GM15510 (cell line): ENCODE results near the gene MFAP3.

ENCODE experiments used
- POLR2A ChIP-seq: IDR thresholded peaks from 3 replicates; pipeline ENCODE4 v1.6.1; 2011; ENCODE audit warnings: borderline replicate concordance; ENCODE audit not compliant: insufficient read length; ENCODE audit errors: extremely low read depth

MFAP3 gene

DNA sequence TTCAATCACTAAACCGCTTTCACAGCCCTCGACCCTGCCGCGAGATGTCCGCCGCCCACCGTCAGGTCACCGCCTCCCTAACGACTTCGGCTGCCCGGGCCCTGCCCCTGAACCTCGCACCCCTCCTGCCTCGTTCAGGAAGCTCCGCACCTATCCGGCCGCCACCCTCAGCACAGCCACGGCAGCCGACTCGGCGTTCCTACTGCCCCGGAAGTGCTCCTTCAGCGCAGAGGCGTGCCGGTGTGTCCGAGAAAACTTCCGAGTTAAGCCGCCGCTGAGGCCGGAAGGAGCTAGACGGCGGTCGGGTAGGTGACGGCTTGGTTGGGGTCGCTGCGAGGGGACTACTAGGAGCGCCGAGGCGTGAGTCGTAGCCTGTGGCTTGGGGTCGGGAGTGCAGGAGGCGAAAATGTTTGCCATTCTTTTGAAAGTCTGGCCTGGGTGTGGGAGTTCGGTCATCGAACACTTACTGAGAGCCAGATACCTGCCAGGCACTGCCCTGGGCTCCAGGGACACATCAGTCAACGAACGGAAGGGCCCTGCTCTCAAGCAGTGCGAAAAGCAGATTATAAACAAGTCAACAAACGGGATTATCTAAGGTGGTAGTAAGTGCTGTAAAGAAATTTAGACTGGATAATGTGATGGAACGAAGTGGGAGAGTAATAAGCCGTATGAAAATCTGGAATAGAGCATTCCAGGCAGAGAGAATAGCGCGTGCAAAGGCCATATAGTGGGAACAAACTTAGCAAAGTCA lies at the start of gene MFAP3, which contains the start of gene FAM114A2:
Gene MFAP3, plus strand, starts transcription at position 261 of the 751 bp plus-strand sequence. CDS start 10,756 bp downstream, outside the sequence.
Gene FAM114A2, minus strand, starts transcription at position 204 of the 751 bp plus-strand sequence. CDS start 3,957 bp downstream, outside the sequence.
- peak; percentile 97 for TF ChIP-seq POLR2A

DNA sequence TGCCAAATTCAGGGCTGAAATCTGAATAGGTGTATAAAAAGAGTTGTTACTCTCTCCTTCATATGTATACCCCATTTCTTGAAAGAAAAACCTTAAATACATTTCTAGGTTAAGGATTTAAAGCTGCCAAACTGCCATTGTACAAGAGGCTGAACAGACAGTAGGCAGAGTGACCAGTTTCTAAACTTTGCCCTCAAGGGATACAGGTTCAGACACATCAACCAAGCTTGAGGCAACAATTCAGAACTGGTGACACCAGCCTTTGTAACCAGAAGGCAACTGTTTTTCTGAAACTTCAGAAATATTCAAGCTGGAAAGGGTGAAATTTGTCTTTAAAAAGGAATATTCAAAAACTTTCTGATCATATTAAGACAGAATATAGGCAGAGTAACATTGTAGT lies 47.6 kb upstream of the MFAP3 start:
- TF ChIP-seq POLR2A = no peak

DNA sequence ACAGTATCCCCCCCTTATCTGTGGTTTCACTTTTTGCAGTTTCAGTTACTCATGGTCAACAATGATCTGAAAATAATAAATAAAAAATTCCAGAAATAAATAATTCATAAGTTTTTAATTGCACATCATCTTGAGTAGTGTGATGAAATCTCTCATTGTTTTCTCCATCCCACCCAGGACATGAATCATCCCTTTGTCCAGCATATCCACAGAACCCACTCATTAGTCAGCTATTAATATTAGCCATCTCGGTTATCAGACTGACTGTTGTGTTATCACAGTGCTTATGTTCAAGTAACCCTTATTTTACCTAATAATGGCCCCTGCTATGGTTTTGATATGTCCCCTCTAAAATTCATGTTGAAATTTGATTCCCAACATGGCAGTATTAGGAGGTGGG lies 40.8 kb upstream of the MFAP3 start:
- TF ChIP-seq POLR2A = no peak

DNA sequence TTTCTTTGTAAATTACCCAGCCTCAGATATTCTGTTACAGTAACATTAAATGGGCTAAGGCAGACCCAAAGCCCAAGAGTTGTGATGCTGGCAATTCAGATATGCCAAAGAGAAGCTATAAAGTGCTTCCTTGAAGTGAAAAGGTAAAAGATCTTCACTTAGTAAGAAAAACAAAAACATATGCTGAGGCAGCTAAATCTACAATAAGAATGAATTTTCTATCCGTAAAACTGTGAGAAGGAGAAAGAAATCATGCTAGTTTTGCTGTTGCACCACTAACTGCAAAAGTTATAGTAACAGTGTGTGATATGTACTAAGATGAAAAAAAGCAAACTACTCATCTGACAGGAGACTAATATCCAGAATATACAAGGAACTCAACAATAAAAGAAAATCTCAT lies 40.0 kb upstream of the MFAP3 start:
- no peak for TF ChIP-seq POLR2A

DNA sequence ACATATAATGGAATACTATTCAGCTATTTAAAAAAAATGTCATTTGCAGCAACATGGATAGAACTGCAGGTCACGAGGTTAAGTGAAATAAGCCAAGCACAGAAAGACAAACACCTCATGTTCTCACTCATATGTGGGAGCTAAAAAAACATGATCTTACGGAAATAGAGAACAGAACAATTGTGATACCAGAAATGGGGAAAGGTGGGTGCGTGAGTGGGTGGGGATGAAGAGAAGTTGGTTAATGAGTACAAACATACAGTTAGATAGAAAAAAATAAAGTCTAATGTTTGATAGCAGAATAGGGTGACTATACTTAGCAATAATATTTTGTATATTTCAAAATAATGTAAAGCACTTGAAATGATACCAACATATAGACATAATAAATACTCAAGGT lies 38.8 kb upstream of the MFAP3 start:
- TF ChIP-seq POLR2A = no peak

DNA sequence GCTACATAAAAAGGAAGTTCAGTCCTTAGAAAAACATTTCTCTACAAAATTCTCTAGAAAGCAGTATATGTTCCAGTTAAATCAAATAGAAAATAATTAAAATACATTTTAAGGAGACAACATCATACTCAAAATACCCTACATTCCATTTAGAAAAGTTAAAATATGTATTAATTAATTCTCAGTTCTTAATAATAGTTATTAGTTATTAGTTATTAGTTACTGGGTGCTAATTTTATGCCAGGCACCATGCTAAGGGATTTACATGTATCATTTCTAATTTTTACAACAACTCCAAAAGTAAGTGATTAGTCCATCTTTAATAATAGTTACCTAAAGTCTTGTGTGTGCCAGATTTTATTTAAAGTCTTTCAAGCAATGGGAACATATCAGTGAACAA lies 38.1 kb upstream of the MFAP3 start:
- TF ChIP-seq POLR2A = no peak

DNA sequence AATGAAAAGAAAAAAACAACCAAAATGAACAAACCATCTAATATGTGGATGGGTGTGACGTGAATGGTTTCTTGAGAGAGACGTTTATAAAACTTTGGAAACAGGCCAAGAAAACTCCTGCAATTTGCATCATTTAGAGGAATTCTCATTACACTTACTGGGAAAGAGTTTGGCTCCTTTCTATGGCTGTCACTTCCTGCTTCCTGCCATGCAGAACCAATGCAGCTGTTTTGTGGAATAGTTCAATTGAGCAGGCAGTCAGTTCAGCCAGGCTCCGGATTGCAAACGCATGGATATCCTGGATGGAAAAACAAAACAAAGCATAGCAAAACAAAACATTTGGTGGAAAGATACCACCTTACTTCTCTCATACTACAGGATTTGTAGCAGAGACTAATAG lies 36.7 kb upstream of the MFAP3 start:
- TF ChIP-seq POLR2A = no peak

DNA sequence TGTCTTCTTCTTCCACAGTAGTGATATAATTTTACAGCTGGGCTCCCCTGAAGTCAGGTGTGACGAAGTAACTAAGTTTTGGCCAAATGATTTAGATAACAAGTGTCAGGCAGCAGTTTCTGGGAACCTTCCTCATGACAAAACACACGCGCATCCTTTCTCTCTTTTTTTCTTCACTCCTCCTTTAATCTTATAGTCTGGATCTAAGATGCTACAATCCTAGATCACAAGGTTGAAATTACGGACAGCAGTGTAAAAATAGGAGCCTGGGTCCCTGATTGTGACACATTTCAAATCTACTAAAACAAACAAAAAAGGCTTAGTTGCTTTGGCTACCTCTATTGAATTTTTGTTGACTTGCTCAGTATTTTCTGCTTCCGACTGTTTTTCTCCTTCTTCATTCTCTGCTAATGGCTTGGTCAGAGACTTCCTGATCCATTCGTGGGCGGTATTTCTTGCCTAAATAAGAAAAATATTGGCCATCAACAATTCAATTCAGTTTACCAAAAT lies 36.2 kb upstream of the MFAP3 start:
- no peak for TF ChIP-seq POLR2A

DNA sequence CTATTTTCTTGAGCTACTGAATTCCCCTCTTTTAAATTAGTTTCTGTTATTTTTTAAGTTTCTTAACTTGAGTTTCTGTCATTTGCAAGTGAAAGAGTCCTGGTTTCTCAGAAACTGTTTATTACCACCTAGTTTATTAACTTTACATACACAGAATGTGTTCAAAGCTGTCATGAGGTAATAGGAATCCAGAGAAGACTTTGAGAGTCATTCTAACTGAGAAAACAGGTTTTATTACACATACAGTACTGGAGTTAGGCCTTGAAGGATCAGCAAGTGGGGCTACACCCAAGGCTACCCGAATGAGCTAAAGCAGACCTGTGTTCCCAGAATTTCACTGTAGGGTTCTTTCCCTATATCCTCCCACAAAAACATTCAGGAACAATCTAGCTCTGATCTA lies 33.1 kb upstream of the MFAP3 start:
- TF ChIP-seq POLR2A = no peak

DNA sequence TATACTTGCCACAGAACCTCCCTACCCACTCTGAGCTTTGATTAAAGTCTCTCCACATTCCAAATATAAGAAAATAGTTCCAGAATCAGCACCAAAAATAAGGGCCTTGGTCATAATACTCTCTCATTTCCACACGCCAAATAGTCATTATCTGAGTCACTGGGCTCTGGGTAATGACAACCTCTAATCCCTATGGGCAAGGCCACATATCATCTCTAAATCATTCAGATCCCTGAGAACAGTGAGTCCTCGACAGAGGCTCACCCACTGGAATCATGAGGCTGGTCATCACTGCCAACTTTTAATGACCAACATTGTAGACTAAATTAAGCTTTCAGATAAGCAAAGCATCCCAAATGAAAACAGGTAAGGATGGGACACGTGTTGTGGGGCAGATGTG lies 28.1 kb upstream of the MFAP3 start:
- TF ChIP-seq POLR2A = no peak

DNA sequence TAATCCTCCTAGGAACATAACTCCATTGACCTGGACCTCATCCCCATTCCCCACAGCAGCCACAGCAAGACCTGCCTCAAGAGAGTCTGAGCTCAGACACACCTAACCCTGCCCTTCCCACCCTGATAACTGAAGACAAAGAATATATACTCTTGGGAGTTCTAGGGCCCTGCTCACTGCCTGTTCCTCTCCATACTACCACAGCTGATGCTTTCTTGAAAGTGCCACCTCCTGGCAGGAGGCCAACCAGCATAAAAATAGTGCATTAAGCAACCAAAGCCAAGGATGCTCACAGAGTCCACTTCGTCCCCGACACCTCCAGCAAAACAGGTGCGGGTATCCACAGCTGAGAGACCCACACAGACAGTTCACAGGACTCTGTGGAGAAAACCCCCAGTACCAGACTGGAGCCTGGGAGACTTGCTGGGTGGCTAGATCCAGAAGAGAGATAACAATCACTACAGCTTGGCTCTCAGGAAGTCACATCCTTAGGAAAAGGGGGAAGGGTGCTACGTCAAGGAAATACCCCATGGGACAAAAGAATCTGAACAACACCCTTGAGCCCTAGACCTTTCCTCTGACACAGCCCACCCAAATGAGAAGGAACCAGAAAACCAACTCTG lies 23.6 kb upstream of the MFAP3 start:
- no peak for TF ChIP-seq POLR2A

DNA sequence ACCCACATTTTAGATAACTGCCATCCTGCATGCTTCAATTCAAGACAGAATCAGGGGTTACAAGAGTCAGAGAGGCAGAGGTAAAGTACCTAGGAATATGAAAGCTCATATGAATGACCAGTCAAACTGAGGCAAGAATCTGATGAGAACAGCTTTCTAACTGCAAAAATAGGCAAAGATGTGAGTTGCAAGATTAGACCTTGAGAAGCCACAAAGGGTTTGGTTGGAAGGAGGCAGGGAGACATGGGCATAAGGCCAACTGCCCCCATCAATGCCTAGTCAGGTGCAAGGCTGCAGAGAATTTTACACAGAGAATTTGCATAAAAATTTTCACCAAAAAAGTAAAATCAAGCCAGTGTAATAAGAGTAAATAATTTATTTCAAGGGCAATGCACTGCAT lies 12.8 kb upstream of the MFAP3 start:
- TF ChIP-seq POLR2A = no peak

DNA sequence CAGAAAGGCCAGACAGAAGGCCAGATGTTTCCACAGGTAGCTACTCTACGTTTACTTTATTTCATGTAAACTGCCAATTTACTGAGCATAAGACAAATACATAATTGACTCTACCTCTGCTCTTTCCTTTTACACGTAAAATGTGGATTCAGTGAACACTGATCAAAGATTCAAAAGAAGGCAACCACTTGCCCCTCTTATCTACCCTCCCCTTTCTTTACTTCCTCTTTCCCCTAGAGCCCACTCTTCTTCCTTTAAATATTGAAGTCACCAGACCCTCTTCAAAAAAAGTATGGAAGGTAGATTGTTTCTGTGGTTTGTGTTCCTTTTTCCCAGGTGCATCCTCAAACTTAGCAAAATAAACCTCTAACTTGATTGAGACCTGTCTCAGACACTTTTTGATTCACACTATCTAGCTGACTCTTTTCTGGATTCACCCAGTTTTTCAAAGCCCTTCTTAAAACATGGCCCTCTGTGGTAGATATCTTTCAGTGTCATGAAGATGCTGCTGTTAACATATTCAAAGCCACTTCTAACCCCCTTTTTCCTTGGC lies 6.8 kb upstream of the MFAP3 start:
- no peak for TF ChIP-seq POLR2A

DNA sequence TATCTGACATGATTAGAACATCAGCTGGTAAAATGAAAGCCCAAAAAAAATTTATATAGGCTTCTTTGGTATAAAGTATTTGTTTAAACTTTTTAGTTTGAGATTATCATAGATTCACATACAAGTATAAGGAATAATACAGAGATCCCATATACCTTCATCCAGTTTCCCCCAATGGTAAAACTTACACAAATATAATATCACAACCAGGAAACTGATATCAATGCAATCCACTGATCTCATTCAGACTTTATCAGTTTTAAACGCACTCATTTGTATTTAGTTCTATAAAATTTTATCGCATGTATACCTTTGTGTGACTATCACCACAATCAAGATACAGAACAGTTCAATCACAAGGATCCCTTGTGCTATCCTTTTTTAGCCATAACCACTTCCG lies 3.8 kb upstream of the MFAP3 start:
- TF ChIP-seq POLR2A = no peak

DNA sequence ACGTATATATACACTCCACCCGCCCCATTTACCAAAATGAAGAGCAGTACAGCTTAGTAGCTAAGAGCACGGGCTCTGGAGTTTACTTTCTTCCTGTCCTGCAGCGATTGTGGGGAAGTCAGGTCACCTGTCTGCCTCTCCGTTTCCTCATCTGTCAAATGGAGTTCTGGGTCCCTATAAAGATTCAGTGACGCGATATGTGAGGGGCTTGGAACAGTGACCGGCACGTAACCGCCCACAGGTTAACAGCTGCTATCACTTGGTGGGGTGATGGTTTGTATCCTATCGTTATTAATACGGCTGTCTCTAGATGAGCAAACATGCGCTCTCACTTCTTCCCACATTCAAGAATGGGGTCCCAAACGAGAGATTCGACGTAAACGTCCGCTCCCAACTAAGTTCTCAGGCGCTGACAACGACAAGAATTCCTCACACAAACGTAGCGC lies 483 bp upstream of the MFAP3 start:
- TF ChIP-seq POLR2A = no peak

DNA sequence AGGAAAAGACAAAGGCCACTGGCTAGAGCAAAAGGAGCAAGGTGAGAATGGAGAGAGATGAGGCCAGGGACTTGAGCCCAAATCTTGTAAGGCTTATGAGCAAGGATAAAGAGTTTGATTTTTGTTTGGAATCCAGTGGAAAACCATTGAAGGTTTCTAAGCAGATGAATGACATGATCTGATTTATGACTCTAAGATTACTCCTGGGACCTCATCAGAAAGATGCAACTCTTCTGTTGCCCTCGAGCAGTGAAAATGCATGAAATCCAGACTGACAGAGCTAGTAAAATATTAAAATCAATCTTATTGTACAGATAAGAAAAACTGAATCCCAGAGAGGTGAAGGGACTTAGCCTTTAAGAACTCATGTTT lies 677 bp downstream of the MFAP3 start:
- TF ChIP-seq POLR2A = no peak
